Liver (tissue), 3 donors: Measurements from ENCODE around the gene SOX18.

ENCODE experiments used
- CTCF ChIP-seq: fragments of 150-350 bp; IDR thresholded peaks from 2 replicates; pipeline ENCODE4 v1.5.1; 2017; ENCODE audit warnings: improper control_type of control experiment, low read depth, low read length; ENCODE audit not compliant: missing input control
- FOXA1 ChIP-seq: IDR thresholded peaks from 2 replicates; pipeline ENCODE4 v1.6.1; 2016; ENCODE audit warnings: antibody characterized with exemption
- FOXA2 ChIP-seq: IDR thresholded peaks from 2 replicates; pipeline ENCODE4 v1.6.1; 2016; ENCODE audit warnings: antibody characterized with exemption
- JUND ChIP-seq, 2 donors: IDR thresholded peaks; 2 replicates each; pipeline ENCODE4 v1.6.1; 2016; ENCODE audit warnings: antibody characterized with exemption in 2 of 2
- MAX ChIP-seq: IDR thresholded peaks from 2 replicates; pipeline ENCODE4 v1.6.1; 2016; ENCODE audit warnings: antibody characterized with exemption
- RAD21 ChIP-seq, 2 donors: IDR thresholded peaks; 2 replicates each; pipeline ENCODE4 v1.6.1; 2016; ENCODE audit warnings: antibody characterized with exemption in 2 of 2, mild to moderate bottlenecking in 2 of 2
- REST ChIP-seq: IDR thresholded peaks from 2 replicates; pipeline ENCODE4 v1.6.1; 2016; ENCODE audit warnings: antibody characterized with exemption, mild to moderate bottlenecking
- SP1 ChIP-seq: IDR thresholded peaks from 2 replicates; pipeline ENCODE4 v1.6.1; 2018; ENCODE audit warnings: antibody characterized with exemption, mild to moderate bottlenecking
- YY1 ChIP-seq: IDR thresholded peaks from 2 replicates; pipeline ENCODE4 v1.6.1; 2016; ENCODE audit warnings: antibody characterized with exemption, mild to moderate bottlenecking
- donor health status: healthy.
- donor health status: healthy.

GRCh38 chr20:64074963-64075362 lies 25.5 kb upstream of the SOX18 start:
- TF ChIP-seq CTCF, result no peak
- no peak for TF ChIP-seq FOXA2
- TF ChIP-seq REST, result no peak
- no peak for TF ChIP-seq SP1
- no peak for TF ChIP-seq FOXA1
- TF ChIP-seq YY1, result no peak
- TF ChIP-seq MAX, result no peak
- TF ChIP-seq RAD21 (IDR thresholded peaks at IDR 0.05), result no peak
- no peak for TF ChIP-seq JUND (IDR thresholded peaks at IDR 0.05)
